Measurements from ENCODE around the gene ALS2.
"Not testable (repeated sequence)": the region's sequence is repeated elsewhere in the genome, so short reads cannot be mapped to it uniquely, and the experiment has no call there.

DNA sequence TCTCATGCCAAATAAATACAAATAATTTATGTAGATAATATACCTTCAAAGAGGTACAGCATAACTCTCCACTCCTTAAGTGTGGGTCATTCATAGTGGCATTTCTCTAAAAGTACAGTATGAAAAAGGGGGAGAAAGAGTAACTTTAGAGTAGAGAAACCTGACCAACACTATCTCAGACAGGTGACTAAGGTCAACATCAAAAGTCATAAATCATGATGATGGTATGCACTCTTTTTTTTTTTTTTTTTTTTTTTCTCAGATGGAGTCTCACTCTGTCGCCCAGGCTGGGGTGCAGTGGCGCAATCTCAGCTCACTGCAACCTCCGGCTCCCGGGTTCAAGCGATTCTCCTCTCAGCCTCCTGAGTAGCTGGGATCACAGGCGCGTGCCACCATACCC is 29.9 kb upstream of the ALS2 start:
- TF ChIP-seq, protein P1, sequence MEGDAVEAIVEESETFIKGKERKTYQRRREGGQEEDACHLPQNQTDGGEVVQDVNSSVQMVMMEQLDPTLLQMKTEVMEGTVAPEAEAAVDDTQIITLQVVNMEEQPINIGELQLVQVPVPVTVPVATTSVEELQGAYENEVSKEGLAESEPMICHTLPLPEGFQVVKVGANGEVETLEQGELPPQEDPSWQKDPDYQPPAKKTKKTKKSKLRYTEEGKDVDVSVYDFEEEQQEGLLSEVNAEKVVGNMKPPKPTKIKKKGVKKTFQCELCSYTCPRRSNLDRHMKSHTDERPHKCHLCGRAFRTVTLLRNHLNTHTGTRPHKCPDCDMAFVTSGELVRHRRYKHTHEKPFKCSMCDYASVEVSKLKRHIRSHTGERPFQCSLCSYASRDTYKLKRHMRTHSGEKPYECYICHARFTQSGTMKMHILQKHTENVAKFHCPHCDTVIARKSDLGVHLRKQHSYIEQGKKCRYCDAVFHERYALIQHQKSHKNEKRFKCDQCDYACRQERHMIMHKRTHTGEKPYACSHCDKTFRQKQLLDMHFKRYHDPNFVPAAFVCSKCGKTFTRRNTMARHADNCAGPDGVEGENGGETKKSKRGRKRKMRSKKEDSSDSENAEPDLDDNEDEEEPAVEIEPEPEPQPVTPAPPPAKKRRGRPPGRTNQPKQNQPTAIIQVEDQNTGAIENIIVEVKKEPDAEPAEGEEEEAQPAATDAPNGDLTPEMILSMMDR (IDR thresholded peaks at IDR 0.05) = not testable (repeated sequence)
- not testable (repeated sequence) for TF ChIP-seq POLR2A (IDR thresholded peaks at IDR 0.05)

Data from testis (tissue), 2 donors.